HEK293 (cell line): Measurements from ENCODE around the gene SGO1.

Experiments used
- KLF1 ChIP-seq: fragments of 450-650 bp; formaldehyde crosslinking; IDR thresholded peaks from 2 replicates; pipeline ENCODE4 v1.5.1; 2016; ENCODE audit warnings: missing biosample characterization, missing genetic modification characterization
- SCRT1 ChIP-seq: fragments of 450-650 bp; formaldehyde crosslinking; IDR thresholded peaks from 2 replicates; pipeline ENCODE4 v1.5.1; 2016; ENCODE audit warnings: missing biosample characterization, missing genetic modification characterization, borderline replicate concordance
- SP7 ChIP-seq: fragments of 450-650 bp; formaldehyde crosslinking; IDR thresholded peaks from 2 replicates; pipeline ENCODE4 v1.5.1; 2016; ENCODE audit warnings: missing biosample characterization, missing genetic modification characterization
- ZBTB7A ChIP-seq: fragments of 450-650 bp; formaldehyde crosslinking; IDR thresholded peaks from 2 replicates; pipeline ENCODE4 v1.5.1; 2016; ENCODE audit warnings: low read depth, missing biosample characterization, missing genetic modification characterization
- TF ChIP-seq, protein P1 (sequence below): fragments of 450-650 bp; formaldehyde crosslinking; IDR thresholded peaks from 2 replicates; pipeline ENCODE4 v1.5.1; 2016; ENCODE audit warnings: missing biosample characterization, missing genetic modification characterization, low read depth
- TF ChIP-seq, protein P2 (sequence below): fragments of 450-650 bp; formaldehyde crosslinking; IDR thresholded peaks from 2 replicates; pipeline ENCODE4 v1.5.1; 2016; ENCODE audit warnings: missing biosample characterization, missing genetic modification characterization
- TF ChIP-seq, protein P3 (sequence below): fragments of 450-650 bp; formaldehyde crosslinking; IDR thresholded peaks from 2 replicates; pipeline ENCODE4 v1.5.1; 2016; ENCODE audit warnings: missing biosample characterization, missing genetic modification characterization
- TF ChIP-seq, protein P4 (sequence below): fragments of 450-650 bp; formaldehyde crosslinking; IDR thresholded peaks from 2 replicates; pipeline ENCODE4 v1.5.1; 2016; ENCODE audit warnings: missing biosample characterization, missing genetic modification characterization, low read depth

DNA sequence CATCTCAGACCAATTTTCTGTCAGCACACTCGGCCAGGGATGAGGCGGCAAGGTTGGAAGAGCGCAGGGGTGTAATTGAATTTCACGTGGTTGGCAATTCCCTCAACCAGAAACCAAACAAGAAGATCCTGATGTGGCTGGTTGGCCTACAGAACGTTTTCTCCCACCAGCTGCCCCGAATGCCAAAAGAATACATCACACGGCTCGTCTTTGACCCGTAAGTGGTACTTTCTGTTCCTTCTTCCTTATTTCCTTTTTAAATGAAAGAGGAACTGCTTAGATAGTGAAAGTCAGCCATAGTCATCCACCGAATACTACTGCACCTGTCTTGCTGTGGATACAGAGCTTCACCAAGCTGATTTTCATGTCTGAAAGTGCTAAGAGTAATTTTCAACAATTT, 60.1 kb downstream of the SGO1 start:
- TF ChIP-seq, protein P1, sequence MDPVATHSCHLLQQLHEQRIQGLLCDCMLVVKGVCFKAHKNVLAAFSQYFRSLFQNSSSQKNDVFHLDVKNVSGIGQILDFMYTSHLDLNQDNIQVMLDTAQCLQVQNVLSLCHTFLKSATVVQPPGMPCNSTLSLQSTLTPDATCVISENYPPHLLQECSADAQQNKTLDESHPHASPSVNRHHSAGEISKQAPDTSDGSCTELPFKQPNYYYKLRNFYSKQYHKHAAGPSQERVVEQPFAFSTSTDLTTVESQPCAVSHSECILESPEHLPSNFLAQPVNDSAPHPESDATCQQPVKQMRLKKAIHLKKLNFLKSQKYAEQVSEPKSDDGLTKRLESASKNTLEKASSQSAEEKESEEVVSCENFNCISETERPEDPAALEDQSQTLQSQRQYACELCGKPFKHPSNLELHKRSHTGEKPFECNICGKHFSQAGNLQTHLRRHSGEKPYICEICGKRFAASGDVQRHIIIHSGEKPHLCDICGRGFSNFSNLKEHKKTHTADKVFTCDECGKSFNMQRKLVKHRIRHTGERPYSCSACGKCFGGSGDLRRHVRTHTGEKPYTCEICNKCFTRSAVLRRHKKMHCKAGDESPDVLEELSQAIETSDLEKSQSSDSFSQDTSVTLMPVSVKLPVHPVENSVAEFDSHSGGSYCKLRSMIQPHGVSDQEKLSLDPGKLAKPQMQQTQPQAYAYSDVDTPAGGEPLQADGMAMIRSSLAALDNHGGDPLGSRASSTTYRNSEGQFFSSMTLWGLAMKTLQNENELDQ (tag by site-specific recombination), result no peak
- TF ChIP-seq, protein P2, sequence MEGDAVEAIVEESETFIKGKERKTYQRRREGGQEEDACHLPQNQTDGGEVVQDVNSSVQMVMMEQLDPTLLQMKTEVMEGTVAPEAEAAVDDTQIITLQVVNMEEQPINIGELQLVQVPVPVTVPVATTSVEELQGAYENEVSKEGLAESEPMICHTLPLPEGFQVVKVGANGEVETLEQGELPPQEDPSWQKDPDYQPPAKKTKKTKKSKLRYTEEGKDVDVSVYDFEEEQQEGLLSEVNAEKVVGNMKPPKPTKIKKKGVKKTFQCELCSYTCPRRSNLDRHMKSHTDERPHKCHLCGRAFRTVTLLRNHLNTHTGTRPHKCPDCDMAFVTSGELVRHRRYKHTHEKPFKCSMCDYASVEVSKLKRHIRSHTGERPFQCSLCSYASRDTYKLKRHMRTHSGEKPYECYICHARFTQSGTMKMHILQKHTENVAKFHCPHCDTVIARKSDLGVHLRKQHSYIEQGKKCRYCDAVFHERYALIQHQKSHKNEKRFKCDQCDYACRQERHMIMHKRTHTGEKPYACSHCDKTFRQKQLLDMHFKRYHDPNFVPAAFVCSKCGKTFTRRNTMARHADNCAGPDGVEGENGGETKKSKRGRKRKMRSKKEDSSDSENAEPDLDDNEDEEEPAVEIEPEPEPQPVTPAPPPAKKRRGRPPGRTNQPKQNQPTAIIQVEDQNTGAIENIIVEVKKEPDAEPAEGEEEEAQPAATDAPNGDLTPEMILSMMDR (tag by site-specific recombination), result no peak
- TF ChIP-seq, protein P3, sequence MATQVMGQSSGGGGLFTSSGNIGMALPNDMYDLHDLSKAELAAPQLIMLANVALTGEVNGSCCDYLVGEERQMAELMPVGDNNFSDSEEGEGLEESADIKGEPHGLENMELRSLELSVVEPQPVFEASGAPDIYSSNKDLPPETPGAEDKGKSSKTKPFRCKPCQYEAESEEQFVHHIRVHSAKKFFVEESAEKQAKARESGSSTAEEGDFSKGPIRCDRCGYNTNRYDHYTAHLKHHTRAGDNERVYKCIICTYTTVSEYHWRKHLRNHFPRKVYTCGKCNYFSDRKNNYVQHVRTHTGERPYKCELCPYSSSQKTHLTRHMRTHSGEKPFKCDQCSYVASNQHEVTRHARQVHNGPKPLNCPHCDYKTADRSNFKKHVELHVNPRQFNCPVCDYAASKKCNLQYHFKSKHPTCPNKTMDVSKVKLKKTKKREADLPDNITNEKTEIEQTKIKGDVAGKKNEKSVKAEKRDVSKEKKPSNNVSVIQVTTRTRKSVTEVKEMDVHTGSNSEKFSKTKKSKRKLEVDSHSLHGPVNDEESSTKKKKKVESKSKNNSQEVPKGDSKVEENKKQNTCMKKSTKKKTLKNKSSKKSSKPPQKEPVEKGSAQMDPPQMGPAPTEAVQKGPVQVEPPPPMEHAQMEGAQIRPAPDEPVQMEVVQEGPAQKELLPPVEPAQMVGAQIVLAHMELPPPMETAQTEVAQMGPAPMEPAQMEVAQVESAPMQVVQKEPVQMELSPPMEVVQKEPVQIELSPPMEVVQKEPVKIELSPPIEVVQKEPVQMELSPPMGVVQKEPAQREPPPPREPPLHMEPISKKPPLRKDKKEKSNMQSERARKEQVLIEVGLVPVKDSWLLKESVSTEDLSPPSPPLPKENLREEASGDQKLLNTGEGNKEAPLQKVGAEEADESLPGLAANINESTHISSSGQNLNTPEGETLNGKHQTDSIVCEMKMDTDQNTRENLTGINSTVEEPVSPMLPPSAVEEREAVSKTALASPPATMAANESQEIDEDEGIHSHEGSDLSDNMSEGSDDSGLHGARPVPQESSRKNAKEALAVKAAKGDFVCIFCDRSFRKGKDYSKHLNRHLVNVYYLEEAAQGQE, result no peak
- TF ChIP-seq ZBTB7A (tag by site-specific recombination) (no peak), KLF1 (tag by site-specific recombination) (no peak), SCRT1 (tag by site-specific recombination) (no peak), SP7 (tag by site-specific recombination) (no peak)
- TF ChIP-seq, protein P4, sequence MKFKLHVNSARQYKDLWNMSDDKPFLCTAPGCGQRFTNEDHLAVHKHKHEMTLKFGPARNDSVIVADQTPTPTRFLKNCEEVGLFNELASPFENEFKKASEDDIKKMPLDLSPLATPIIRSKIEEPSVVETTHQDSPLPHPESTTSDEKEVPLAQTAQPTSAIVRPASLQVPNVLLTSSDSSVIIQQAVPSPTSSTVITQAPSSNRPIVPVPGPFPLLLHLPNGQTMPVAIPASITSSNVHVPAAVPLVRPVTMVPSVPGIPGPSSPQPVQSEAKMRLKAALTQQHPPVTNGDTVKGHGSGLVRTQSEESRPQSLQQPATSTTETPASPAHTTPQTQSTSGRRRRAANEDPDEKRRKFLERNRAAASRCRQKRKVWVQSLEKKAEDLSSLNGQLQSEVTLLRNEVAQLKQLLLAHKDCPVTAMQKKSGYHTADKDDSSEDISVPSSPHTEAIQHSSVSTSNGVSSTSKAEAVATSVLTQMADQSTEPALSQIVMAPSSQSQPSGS (tag by site-specific recombination), result no peak
